Neuron (in vitro differentiated cells): ENCODE results near the gene TTC24.
"Not testable (repeated sequence)": the region's sequence is repeated elsewhere in the genome, so short reads cannot be mapped to it uniquely, and the experiment has no call there.

Experiments used
- H2AFZ ChIP-seq: one replicate; pipeline ENCODE4 v1.6.1; 2013; ENCODE audit warnings: low read depth, mild to moderate bottlenecking, inconsistent platforms, low read length, moderate library complexity
- H3K27me3 ChIP-seq: one replicate; pipeline ENCODE4 v1.6.1; 2013; ENCODE audit warnings: low read length; ENCODE audit not compliant: insufficient read depth
- H3K36me3 ChIP-seq: one replicate; pipeline ENCODE4 v1.6.1; 2013; ENCODE audit warnings: low read length; ENCODE audit not compliant: insufficient read depth
- H3K4me1 ChIP-seq: one replicate; pipeline ENCODE4 v1.6.1; 2013; ENCODE audit warnings: low read length; ENCODE audit not compliant: insufficient read depth
- H3K4me3 ChIP-seq: 2 replicates; pipeline ENCODE4 v1.5.1; 2013; ENCODE audit warnings: mild to moderate bottlenecking, low read length, moderate library complexity
- H3K9me3 ChIP-seq: one replicate; pipeline ENCODE4 v1.6.1; 2013; ENCODE audit warnings: low read length

The TTC24 gene

DNA sequence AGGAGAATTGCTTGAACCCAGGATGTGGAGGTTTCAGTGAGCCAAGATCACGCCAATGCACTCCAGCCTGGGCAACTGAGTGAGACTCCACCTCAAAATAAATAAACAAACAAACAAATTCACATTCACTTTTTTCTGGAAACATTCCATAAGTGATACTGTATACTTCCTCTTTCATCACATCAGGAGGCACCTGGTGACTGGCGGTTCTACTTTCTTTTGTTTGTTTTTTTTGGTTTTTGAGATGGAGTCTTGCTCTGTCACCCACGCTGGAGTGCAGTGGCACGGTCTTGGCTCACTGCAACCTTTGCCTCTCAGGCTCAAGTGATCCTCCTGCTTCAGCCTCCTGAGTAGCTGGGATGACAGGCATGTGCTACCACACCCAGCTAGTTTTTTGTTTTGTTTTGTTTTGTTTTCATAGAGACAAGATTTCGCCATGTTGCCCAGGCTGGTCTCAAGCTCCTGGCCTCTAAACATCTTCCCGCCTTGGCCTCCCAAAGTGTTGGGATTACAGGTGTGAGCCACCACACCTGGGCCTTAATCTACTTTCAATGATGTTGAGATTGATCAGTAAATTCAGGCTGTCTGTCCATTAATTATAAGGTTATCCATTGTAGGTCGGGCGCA, 50.4 kb downstream of the TTC24 start:
- Histone ChIP-seq H2AFZ (no peak overlapping the region), H3K36me3 (no peaks in the 10 kb centered on the region), H3K9me3 (no peaks in the 10 kb centered on the region), H3K27me3 (peaks cover 38% of the 10 kb centered on the region), H3K4me3 (no peak overlapping the region), H3K4me1 (peaks cover 7% of the 10 kb centered on the region)

DNA sequence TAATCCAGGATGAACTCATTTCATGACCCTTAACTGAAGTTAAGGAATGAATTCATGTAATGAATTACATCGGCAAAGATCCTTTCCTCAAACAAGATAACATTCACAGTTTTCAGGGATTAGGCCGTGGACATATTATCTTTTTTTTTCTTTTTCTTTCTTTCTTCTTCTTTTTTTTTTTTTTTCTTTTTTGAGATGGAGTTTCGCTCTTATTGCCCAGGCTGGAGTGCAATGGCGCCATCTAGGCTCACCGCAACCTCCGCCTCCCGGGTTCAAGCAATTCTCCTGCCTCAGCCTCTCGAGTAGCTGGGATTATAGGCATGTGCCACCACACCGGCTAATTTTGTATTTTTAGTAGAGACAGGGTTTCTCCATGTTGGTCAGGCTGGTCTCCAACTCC, 51.6 kb downstream of the TTC24 start:
- peaks cover 31% of the 10 kb centered on the region for H3K27me3 ChIP-seq
- not testable (repeated sequence) for H2AFZ ChIP-seq

DNA sequence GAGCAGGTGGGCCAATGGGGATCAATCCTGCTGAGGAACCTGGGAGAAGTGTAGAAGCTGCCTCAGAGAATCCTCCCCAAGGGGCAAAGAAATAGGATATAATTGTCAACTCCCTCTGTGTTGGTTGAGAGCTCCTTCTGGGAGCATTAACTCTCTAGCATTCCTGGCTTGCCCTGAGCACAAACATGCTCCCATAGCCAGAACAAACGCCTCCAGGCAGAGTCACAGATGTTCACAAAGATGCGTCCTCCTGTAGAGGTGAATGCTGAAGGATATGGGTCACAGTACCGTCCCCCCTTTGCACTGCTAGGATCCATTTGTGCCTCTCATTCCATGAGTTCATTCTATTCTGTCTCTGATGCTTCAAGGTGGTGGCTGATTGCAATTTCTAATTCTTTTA, 52.8 kb downstream of the TTC24 start:
- Histone ChIP-seq H3K9me3 (no peaks in the 10 kb centered on the region), H3K36me3 (no peaks in the 10 kb centered on the region), H3K4me3 (no peak overlapping the region), H2AFZ (no peak overlapping the region), H3K4me1 (no peaks in the 10 kb centered on the region), H3K27me3 (peaks cover 28% of the 10 kb centered on the region)

More for the DNA sequence above, 51.6 kb downstream of the TTC24 start:
- not testable (repeated sequence) for H3K9me3 ChIP-seq, H3K4me1 ChIP-seq, H3K36me3 ChIP-seq, H3K4me3 ChIP-seq
